GM10248 (cell line): ENCODE results near the gene LRFN4.

Experiments used
- CTCF ChIA-PET: fragments of 300-600 bp; sonication (Branson Sonifier 250); formaldehyde crosslinking; extraction: SDS; loops from one replicate; lab custom pipeline; 2021; ENCODE audit warnings: antibody characterized with exemption; lab: Yijun Ruan, JAX
- POLR2A ChIA-PET: fragments of 350-650 bp; sonication (Branson Sonifier 250); formaldehyde crosslinking; extraction: SDS; loops from one replicate; lab custom pipeline; 2020; ENCODE audit warnings: antibody characterized with exemption; lab: Yijun Ruan, JAX
- DNase-seq: peaks from one replicate; pipeline ENCODE4 v3.0.0; 2012; ENCODE audit errors: extremely low spot score
- TF ChIP-seq, protein P1 (sequence below): IDR thresholded peaks from 2 replicates; pipeline ENCODE4 v1.5.1; 2012; ENCODE audit warnings: mild to moderate bottlenecking, low read depth; ENCODE audit errors: extremely low read depth, missing control alignments, control extremely low read depth

LRFN4 gene

DNA sequence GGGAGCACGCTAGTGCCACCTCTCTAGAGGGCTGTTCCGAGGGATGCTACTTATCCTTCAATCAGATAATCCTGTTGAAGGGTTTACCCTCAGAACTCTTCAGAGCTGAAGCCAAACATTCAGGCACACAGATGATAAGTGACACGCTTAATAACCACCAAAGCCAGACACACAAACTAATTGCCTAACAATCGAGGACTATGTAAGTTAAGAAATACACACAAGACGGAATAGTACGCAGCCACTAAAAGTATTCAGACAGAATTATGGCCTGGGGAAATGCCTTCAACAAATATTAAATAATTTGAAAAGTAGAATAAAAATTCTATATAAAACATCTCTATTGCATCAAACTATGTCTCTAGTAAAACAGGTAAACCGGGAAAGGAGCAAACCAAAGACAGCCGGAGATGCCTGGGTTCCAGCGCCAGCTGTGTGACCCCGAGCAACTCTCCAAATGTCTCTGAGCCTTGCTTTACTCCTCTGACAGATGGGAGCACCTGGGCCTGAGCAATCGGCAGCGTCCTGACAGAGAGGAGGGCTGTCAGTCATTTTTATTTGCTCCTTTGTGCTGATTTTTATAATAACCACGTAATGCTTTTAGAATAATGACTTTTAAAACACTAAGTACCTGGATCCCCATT is 11.3 kb downstream of the LRFN4 start:
- TF ChIP-seq, protein P1, sequence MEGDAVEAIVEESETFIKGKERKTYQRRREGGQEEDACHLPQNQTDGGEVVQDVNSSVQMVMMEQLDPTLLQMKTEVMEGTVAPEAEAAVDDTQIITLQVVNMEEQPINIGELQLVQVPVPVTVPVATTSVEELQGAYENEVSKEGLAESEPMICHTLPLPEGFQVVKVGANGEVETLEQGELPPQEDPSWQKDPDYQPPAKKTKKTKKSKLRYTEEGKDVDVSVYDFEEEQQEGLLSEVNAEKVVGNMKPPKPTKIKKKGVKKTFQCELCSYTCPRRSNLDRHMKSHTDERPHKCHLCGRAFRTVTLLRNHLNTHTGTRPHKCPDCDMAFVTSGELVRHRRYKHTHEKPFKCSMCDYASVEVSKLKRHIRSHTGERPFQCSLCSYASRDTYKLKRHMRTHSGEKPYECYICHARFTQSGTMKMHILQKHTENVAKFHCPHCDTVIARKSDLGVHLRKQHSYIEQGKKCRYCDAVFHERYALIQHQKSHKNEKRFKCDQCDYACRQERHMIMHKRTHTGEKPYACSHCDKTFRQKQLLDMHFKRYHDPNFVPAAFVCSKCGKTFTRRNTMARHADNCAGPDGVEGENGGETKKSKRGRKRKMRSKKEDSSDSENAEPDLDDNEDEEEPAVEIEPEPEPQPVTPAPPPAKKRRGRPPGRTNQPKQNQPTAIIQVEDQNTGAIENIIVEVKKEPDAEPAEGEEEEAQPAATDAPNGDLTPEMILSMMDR, result no peak
- ChIA-PET CTCF (interaction anchor here (1.1 to 3.4 kb wide), 8 partner anchors 13 to 190 kb away, joined by 3 to 11 read pairs (median 5); partner anchors contain the start of genes RBM4B and RCE1), POLR2A (no interaction called here)
- no peak for DNase-seq

GRCh38 chr11:66868726-66869566 is 12.1 kb downstream of the LRFN4 start:
- peak; percentile 94 for DNase-seq
- POLR2A ChIA-PET, result no interaction called here
- CTCF ChIA-PET, result interaction anchor here (1.3 to 4.9 kb wide), 5 partner anchors 11 to 17 kb away, joined by 3 to 28 read pairs (median 8); no protein-coding TSS in a partner anchor
- TF ChIP-seq, protein P1, result peak; percentile 68

DNA sequence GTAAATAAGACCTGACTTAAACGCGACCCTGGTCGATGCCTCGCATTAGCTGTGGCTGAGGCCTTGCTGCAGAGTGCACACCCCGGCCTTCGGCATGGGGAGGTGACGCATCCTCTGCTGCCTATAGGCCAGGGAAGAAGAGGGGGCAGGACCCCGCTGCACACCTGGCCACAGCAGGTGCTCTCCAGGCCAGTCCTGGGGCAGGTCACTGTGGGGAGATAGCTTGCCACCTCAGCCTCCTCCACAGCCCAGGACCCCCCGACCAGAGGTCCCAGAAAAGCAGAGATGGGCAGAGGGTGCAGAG is 12.7 kb downstream of the LRFN4 start:
- TF ChIP-seq, protein P1, result no peak
- DNase-seq, result no peak
- ChIA-PET POLR2A (no interaction called here), CTCF (interaction anchor here (1.3 to 4.9 kb wide), 4 partner anchors 11 to 18 kb away, joined by 3 to 28 read pairs (median 6); no protein-coding TSS in a partner anchor)

DNA sequence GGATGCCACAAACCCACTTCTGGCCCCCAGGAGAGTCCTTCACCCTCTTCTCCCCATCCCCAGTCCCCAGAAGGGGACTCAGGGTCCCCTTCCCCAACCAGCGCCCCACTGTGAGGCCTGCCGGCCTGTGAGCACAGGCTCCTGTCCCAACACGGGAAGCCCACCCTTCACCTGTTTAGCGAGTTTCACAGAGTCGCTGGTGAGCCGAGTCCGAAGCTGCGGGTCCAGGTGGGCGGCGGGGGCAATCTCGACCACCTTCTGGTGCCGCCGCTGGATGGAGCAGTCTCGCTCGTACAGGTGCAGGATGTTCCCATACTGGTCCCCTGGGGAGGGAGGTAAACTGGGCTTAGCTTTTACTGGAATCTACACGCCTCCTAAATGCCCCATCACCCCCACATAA is 13.3 kb downstream of the LRFN4 start:
- TF ChIP-seq, protein P1, result no peak
- CTCF ChIA-PET, result interaction anchor here (1.2 to 4.9 kb wide), 5 partner anchors 12 to 196 kb away, joined by 3 to 28 read pairs (median 3); no protein-coding TSS in a partner anchor
- POLR2A ChIA-PET, result no interaction called here
- no peak for DNase-seq

- ChIA-PET POLR2A (no interaction called here), CTCF (interaction anchor here (0.9 to 4.9 kb wide), 6 partner anchors 12 to 211 kb away, joined by 3 to 28 read pairs (median 3); no protein-coding TSS in a partner anchor)
- TF ChIP-seq, protein P1, result no peak
These were observed 14.0 kb downstream of the LRFN4 start for GRCh38 chr11:66870616-66871520.

More at GRCh38 chr11:66870616-66871520, 14.0 kb downstream of the LRFN4 start:
- no peak for DNase-seq
